Ascending aorta (tissue), 2 donors: Measurements from ENCODE around the gene LRBA. TPM values are rescaled to one million over a fixed set of nuclear protein-coding genes. Genes with fewer than 3 reads are reported as not detected.

Source experiments
- DNase-seq, 2 donors: peaks; one replicate each; pipeline ENCODE4 v3.0.0-alpha.2; 2019; ENCODE audit warnings: low spot score in 2 of 2
- H3K27ac ChIP-seq, 2 donors: fragments of 200-600 bp; sonication (generic); one replicate each; pipeline ENCODE4 v1.5.1; 2016 to 2017; ENCODE audit warnings: mild to moderate bottlenecking in 1 of 2
- H3K27me3 ChIP-seq: fragments of 200-600 bp; sonication (generic); one replicate; pipeline ENCODE4 v1.5.1; 2017
- H3K36me3 ChIP-seq, 2 donors: fragments of 200-600 bp; sonication (generic); one replicate each; pipeline ENCODE4 v1.5.1; 2016
- H3K4me1 ChIP-seq, 2 donors: fragments of 200-600 bp; sonication (generic); one replicate each; pipeline ENCODE4 v1.5.1; 2016 to 2017; ENCODE audit warnings: mild to moderate bottlenecking in 1 of 2
- H3K4me3 ChIP-seq, 2 donors: fragments of 200-600 bp; sonication (generic); one replicate each; pipeline ENCODE4 v1.5.1; 2016 to 2017; ENCODE audit warnings: mild to moderate bottlenecking in 1 of 2
- H3K9me3 ChIP-seq, 2 donors: fragments of 200-600 bp; sonication (generic); one replicate each; pipeline ENCODE4 v1.5.1; 2016
- intact Hi-C: fragments of 100-400 bp; cut with DNase I; formaldehyde crosslinking; loops from one replicate; pipeline ENCODE4 v1.15.1; 2023
- total RNA-seq: library from RNA; depleted of rRNA; stranded (reverse); fragments of >200 nt; gene quantifications from one replicate; pipeline ENCODE4 v1.1.0, GENCODE V29; 2016
- TF ChIP-seq, protein P1 (sequence below), 3 experiments: fragments of 200-600 bp in 2 of 3; fragments of 450-650 bp in 1 of 3; sonication (generic) in 2 of 3; IDR thresholded peaks; one replicate each; pipeline ENCODE4 v1.5.1; 2016 to 2019; ENCODE audit warnings: antibody characterized with exemption in 3 of 3, mild to moderate bottlenecking in 1 of 3, moderate library complexity in 1 of 3

The LRBA gene
- total RNA-seq, 1 donor from 2014 or later: 15.2 TPM

DNA sequence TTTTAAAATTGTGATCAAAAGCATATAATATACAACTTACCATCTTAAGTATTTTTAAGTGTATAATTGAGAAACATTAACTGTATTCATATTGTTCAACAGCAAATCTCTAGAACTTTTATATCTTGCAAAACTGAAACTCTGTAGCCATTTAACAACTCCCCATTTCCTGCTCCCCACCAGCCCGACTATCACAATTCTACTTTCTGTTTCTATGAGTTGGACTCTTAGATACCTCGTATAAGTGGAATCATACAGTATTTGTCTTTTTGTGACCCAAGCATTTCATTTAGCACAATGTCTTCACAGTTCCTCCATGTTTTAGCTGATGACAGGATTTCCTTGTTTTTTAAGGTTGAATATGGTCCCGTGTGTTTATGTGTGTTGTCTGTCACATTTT is 106.0 kb downstream of the LRBA start:
- H3K27me3 ChIP-seq: no peaks in the 10 kb centered on the region
- TF ChIP-seq, protein P1, sequence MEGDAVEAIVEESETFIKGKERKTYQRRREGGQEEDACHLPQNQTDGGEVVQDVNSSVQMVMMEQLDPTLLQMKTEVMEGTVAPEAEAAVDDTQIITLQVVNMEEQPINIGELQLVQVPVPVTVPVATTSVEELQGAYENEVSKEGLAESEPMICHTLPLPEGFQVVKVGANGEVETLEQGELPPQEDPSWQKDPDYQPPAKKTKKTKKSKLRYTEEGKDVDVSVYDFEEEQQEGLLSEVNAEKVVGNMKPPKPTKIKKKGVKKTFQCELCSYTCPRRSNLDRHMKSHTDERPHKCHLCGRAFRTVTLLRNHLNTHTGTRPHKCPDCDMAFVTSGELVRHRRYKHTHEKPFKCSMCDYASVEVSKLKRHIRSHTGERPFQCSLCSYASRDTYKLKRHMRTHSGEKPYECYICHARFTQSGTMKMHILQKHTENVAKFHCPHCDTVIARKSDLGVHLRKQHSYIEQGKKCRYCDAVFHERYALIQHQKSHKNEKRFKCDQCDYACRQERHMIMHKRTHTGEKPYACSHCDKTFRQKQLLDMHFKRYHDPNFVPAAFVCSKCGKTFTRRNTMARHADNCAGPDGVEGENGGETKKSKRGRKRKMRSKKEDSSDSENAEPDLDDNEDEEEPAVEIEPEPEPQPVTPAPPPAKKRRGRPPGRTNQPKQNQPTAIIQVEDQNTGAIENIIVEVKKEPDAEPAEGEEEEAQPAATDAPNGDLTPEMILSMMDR (IDR thresholded peaks at IDR 0.05): no peak
- no peak for DNase-seq
- intact Hi-C loops: no loop called here
- H3K9me3 ChIP-seq: peaks cover 0 to 9% of the 10 kb centered on the region in 2 donors
- H3K4me3 ChIP-seq: no peak overlapping the region
- no peaks in the 10 kb centered on the region for H3K4me1 ChIP-seq
- H3K36me3 ChIP-seq: peaks cover 5 to 37% of the 10 kb centered on the region in 2 donors
- H3K27ac ChIP-seq: no peak overlapping the region

DNA sequence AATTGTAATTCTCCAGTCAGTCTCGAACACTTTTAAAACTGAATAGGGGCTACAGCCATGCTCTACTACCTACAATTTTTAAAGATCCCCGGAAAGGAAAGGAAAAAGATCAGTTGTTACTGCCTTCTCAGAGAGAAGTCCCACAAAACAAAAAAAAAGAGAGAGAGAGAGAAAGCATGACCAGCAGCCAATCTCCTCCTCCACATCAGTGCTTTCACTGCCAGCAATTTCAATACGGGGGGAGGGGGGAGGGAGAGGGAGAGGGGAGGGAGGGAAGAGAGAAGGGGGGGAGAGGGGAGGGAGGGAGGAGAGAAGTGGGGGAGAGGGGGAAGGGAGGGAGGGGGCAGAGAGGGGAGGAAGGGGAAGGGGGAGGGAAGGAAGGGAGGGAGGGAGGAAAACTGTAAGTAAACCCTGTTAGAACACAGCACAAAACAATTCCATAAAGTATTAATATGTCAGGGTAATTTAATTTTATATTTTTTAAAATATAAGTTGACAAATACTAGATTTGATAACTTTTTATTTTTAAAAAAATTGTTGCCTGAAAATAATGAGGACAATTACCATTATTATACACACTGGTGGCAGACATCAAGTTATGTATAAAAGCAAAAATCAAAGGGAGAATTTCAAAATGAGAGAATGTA is 108.0 kb downstream of the LRBA start:
- Histone ChIP-seq H3K27me3 (no peaks in the 10 kb centered on the region), H3K27ac (no peak overlapping the region), H3K4me1 (no peaks in the 10 kb centered on the region), H3K36me3 (peaks cover 1 to 18% of the 10 kb centered on the region in 2 donors), H3K4me3 (no peak overlapping the region), H3K9me3 (peaks cover 0 to 9% of the 10 kb centered on the region in 2 donors)
- DNase-seq: no peak
- TF ChIP-seq, protein P1 (IDR thresholded peaks at IDR 0.05): no peak
- intact Hi-C loops: no loop called here

DNA sequence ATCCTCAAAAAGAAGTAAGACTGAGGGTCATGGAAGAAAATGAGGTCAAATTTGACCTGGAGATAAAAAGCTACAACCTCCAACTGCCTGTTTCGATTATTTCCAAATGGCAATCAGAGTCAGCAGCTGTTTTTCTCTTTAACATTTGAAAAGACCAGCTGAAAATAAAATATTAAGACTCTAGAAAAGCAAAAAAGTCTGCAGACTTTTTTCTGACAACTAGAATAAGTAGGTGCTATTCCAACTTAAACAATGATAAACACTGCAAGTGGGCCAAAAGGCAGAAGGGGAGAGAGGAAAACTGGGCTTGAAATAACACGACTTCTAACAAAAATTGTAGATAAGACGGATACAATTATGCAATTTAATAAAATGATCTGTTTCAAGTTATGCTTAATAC is 110.4 kb downstream of the LRBA start:
- no peak overlapping the region for H3K27ac ChIP-seq
- TF ChIP-seq, protein P1 (IDR thresholded peaks at IDR 0.05): no peak
- H3K27me3 ChIP-seq: no peaks in the 10 kb centered on the region
- H3K4me1 ChIP-seq: no peaks in the 10 kb centered on the region
- H3K9me3 ChIP-seq: no peaks in the 10 kb centered on the region
- intact Hi-C loops: no loop called here
- H3K36me3 ChIP-seq: peaks cover 0 to 6% of the 10 kb centered on the region in 2 donors
- H3K4me3 ChIP-seq: no peak overlapping the region
- DNase-seq: no peak

DNA sequence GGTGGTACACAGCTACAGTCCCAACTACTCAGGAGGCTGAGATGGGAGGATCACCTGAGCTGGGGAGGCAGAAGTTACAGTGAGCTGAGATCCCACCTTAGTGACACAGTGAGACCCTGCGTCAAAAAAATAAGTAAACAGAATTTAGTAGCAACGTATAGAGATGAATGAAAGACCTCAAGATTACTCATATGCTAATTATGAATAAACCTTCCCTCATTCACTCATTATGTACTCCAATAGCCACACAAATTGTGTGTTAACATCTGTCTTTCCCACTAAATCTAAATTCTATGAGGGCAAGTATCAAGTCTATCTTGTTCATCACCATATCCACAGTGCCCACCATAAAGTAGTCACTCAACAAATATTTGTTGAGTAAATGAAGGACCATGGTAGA is 111.5 kb downstream of the LRBA start:
- intact Hi-C loops: no loop called here
- Histone ChIP-seq H3K4me3 (no peak overlapping the region), H3K27ac (no peak overlapping the region), H3K4me1 (no peaks in the 10 kb centered on the region), H3K27me3 (no peaks in the 10 kb centered on the region), H3K36me3 (peaks cover 0 to 14% of the 10 kb centered on the region in 2 donors), H3K9me3 (no peaks in the 10 kb centered on the region)
- DNase-seq: no peak
- TF ChIP-seq, protein P1 (IDR thresholded peaks at IDR 0.05): no peak

DNA sequence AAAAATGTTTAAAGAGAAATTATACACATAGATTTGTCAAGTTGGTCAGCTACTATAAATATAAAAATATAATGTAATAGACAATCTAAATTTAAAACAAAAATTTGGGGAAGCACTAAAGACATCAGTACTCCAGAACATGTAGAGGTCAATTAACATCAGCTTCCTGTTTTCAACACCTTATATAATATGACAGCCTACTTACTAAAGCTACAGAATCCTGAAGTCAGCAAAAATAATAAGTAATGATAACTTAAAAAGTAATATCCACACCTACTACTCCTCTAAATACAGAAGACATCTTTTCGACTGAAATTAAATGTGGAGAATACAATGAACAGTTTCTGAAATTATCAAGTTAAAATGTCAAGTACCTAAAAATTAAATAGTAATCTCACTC is 118.6 kb downstream of the LRBA start:
- Histone ChIP-seq H3K9me3 (no peaks in the 10 kb centered on the region), H3K27me3 (no peaks in the 10 kb centered on the region), H3K36me3 (peaks cover 2 to 23% of the 10 kb centered on the region in 2 donors), H3K4me3 (no peak overlapping the region), H3K4me1 (no peaks in the 10 kb centered on the region), H3K27ac (no peak overlapping the region)
- DNase-seq: no peak
- intact Hi-C loops: no loop called here
- TF ChIP-seq, protein P1 (IDR thresholded peaks at IDR 0.05): no peak

DNA sequence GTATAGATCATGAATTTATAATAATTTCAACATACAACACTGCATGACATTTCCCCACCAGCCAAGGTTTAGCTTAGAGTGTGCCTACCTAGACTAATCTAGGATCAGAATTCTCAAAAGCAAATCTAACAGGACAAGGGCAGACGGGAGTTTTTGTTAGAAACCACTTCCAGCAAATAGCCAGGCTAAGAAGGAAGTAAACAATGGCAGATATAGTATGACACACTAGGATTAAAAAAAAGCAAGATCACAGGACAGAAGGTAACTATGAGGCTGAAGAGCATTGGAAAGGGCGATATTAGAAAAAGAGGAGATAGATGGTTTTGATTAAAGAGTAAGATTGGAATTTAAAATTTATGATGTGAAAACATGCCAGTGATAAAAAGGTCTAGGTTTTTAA is 124.8 kb downstream of the LRBA start:
- no peak overlapping the region for H3K4me3 ChIP-seq
- no peak overlapping the region for H3K27ac ChIP-seq
- intact Hi-C loops: no loop called here
- TF ChIP-seq, protein P1 (IDR thresholded peaks at IDR 0.05): no peak
- no peaks in the 10 kb centered on the region for H3K27me3 ChIP-seq
- H3K4me1 ChIP-seq: no peaks in the 10 kb centered on the region
- H3K9me3 ChIP-seq: no peaks in the 10 kb centered on the region
- H3K36me3 ChIP-seq: peaks cover 2 to 9% of the 10 kb centered on the region in 2 donors
- DNase-seq: no peak
